ENCODE results near the gene HNRNPH1. TPM values are rescaled to one million over a fixed set of nuclear protein-coding genes. Genes with fewer than 3 reads are reported as not detected.

Gene HNRNPH1
- polyA plus RNA-seq, 1 donor = 607 TPM

DNA sequence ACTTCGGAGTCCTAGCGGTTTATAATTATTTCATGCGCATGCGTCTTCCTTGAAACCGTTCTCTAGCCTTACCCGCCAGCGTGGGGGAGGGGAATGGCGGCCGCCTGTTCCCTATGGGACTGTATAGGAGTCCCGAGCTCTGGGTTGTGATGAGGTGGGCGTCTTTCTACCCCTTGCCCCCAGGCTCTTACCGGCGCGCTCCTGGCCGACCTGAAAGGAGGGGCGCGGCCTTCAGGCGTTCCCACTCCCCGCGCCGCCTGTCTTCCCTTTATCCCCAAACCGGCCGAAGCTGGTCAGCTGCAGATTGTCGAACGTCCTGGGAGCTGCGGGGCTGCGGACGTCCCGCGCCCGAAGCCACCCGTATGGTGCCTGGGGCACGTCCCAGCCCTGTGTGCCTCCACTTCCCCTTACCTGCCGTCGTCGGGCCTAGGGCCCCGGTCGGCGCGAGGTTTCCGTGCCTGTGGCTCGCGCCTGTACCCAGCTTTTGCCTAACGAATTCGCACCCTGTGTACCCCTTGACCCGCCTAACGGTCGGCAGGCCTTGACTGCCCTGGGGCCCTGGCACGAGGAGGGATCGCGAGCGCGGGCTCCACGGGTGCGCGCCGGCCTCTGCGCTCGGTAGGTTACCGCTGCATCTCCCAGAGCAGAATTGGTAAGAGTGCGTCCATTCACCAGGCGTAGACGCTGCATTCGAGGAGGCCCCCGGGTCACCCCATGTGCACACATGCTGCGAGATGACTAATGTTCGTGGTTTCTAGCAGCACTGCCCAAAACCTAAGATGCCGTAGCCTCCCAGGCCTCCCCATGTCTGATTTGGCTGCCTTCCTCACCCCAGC lies 653 bp upstream of the HNRNPH1 start:
- DNase-seq = no peak

DNA sequence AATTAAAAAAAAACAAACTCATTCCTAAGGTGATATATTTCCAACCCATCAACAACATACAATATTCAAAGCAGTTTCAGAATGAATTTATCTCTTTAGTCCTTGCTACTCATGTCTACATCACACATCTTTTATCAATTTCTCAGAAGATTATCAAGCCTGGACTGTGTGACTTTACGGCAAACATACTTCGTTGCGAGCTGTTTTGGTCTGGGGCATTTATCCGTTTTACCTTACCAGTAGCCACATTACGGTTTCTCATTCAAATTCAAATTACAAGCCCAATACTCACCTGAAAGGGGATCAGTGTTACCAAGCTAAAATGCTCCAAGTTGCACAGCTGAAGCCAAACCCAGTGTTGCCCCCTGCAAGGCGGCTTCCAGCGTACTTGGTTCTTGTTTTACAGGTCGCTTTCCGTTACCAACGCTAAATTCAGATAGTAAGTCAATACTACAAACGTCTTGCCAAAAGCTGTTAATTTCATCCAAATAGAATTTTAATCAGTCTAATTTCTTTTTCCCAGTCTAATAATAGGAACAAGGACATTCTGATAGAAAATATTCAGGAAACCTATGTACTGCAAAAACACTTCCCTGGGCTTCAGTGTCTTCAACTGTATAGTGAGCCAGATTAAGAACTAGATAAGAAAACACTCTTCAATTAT lies 1.8 kb downstream of the HNRNPH1 start:
- DNase-seq = no peak

DNA sequence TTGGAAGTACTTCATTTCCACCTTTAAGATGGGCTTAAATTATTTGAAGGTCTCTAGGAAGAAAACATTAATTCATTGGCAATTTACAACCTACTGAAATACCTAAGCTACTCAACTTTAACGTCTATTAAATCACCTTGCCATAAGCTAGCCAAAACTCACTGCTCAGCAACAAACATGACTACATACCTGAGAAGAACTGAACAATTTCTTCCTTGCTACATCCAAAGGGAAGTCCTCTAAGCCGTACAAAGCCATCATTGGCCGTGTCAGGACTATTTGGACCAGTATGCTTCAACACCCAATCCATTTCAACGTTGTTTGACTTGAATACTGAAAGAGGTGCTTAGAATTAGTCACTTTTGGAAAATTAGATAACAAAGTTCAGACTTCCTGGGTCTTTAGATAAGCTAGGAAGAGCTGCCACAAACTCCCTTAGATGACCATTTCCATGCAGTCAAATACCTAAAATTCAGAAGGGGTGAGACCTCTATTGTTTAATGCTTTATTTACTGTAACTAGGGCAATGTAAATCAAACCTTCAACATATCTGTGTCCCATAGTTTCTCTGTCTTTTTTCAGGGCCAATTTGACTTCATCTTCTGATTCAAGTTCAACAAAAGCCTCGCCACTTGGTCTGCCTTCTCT lies 2.6 kb downstream of the HNRNPH1 start:
- DNase-seq = no peak

DNA sequence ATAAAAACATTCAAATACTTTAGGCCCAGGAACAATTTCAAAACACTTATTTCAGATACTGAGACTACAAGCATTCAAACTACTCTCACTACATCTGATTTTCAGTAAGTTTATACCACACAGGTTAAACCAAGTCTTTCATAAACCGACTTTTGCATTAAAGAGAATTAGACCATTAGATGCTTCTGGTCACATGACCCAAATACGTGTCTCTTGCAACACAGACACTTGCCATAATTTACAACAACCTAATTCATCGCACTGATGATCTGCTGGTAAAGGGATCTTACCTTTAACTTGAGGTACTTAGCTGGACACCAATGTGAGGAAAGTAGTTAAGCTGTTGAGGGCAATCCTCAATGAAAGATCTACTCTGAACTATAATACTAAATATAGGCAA lies 3.2 kb downstream of the HNRNPH1 start:
- no peak for DNase-seq

DNA sequence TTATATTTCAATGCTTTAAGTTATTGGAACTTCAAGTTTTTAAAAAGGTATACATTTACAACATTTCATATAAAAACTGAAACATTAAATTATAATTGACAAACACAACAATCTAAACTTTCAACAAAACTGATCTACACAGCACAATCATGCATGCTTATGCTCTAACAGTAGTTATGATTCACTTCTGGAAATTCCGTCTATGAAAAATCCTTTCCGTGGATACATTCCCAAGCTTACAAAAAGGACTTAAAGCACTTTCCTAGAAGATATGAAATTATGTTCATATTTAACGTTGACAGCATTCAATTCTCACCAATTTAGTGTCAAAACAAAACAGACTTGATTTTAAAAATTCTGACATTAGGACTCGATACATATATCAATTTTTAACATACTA lies 3.7 kb downstream of the HNRNPH1 start:
- no peak for DNase-seq

DNA sequence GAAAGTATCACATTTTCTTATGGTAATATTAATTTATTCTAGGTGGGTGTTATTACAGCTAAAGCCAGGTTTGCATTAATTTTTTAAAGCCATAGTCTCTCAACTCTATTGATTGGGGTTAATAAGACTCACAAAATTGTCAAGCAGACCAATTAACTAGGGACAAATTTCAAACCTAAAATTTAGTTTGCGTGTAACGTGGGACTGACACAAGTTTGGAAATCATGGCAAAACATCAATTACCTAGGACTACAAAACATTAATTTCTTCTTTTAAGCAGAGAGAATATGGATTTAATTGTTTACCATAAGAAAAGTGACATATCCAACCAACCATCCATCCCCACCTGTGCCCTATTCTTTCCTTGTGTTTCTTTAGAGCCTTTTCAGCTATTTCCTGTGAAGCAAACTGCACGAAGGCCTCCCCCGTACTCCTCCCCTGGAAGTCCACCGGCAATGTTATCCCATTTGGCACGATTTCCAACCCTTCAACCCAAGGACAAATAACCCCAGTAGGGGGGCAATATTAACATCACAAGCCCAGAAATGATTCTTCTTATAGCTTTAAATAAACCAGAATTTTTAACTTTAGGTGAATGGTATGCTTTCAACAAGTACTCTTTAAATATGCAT lies 4.4 kb downstream of the HNRNPH1 start:
- DNase-seq = no peak

DNA sequence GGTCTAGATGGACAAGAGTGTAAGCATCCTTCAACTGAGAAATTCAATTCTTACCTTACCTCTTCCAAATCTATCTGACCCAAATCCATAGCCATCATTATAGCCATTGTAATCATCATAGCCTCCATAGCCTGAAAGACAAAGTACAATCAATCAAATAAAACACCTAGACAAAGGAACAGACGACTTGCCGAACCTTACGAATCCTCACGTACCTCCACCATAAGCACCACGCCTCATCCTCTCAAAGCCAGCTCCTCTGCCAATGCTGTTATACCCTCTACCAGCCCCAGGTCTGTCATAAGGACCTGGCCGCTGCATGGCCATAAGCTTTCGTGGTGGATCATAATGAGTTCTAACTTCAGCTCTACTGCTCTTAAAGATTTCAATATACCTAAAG lies 5.5 kb downstream of the HNRNPH1 start:
- no peak for DNase-seq

DNA sequence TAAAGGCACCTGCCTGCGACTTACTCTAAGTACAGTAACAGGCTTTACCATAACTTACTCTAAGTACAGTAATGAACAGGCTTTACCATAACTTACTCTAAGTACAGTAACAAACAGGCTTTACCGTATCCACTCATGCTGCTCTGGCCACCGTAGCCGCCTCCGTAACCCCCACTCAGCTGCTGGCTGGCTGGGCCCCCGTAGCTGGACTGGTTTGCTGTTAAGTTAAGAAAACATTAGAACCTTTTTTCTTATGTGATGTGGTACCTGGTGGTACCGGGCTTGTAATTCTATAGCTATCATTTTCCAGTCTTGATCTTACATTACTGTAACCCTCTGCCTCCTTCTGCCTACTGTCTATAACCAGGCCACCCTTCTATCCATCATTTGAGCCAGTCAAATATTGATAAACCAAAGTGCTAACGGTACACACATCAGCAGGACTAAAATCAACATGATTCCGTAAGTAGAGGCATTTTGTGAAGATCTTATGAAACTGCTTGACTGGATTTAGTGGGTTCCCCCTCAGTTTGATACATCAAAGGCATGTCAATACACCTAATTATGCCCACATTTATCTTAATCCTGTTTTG lies 7.4 kb downstream of the HNRNPH1 start:
- DNase-seq = no peak

DNA sequence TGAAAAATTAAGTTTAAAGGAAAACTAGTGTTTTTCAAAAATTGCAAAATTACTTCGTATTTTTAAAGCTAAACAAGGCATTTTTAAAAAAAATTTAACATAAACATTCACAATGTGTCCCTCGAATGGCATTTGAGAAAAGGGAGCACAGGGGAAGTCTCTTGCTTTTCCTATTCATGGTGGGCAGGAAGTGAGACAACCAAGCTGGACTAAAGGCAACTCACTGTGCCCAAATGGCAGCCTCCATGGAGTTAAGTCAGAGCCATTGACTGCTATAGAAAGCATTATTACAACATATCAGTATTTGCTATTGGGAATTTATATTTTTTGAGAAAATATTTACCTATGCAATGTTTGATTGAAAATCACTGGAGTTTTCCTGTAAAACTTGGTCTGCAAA lies 8.3 kb downstream of the HNRNPH1 start:
- DNase-seq = no peak

DNA sequence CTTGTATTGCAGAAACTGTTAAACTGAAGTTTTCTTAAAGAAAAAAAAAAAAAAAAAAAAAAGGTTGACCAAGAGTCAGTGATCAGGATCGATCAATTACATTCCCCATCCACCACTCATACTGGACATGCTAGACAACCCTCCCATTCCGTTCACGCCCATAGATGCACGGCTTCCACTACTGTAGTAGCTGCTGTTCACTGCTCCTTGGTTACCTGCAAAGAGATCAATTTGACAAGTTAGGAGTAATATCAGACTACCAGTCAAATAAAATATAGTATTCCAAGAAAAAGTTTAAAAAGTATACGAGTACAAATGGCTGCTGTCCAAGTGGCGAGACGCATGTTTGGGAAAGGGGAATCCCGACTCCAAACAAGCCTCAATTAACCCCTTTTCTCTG lies 8.7 kb downstream of the HNRNPH1 start:
- no peak for DNase-seq

DNA sequence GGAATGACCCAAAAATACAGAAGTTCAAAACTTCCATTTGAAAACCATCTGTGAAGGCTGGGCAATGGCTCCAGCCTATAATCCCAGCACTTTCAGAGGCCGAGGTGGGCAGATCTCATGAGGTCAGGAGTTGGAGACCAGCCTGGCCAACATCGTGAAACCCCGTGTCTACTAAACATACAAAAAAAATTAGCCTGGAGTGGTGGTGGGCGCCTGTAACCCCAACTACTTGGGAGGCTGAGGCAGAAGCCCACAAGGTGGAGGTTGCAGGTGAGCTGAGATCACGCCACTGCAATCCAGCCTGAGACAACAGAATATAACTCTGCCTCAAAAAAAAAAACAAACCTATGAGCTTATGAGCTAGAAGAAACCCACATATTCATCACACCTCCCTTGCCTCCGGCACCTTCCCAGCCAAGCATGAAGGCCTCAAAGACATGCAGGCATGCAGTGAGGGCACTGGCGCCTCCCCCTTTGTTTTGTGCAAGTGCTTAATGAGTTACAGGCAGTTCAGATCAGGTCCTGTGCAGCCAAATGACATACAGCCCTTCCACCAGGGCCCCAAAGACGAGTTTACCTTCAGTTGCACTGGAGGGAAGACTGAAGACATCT lies 9.9 kb downstream of the HNRNPH1 start:
- no peak for DNase-seq

DNA sequence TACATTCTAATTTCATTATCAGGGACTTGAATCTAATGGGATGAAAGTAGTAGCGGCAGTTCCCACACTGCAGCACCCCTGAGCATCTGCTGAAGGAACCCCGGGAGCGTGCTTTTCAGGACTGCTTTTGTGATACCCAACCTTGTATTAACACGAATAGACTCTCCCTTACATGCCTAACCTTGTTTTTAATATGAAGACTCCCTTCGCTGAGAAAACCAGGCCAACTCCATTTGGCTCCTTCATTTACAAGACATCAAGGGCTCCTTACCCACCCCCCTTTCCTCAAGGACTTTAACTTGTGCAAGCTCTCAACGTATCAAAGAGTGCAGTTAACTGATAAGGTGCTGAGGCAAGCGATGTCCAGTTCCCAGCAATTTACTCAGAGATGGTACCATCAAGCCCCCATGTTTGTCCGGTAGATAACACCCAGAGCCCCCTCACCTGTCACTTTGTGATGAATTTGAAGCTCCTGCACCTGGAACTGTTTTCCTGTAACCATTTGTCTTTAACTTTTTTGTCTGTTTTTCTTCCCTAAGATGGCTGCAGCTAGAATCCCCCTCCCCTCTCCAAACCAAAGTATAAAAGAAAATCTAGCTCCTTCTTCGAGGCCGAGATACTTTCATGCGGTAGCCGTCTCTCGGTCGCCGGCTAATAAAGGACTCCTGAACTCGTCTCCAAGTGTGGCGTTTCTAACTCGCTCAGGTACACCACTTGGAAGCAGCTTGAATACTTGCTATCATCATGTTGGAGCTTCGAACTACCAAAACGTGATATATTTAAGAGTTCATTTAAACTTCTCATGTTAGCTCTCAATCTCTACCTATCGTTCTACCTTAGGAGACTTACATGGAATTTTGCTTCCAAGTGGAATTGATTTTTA lies 10.7 kb downstream of the HNRNPH1 start:
- no peak for DNase-seq

DNA sequence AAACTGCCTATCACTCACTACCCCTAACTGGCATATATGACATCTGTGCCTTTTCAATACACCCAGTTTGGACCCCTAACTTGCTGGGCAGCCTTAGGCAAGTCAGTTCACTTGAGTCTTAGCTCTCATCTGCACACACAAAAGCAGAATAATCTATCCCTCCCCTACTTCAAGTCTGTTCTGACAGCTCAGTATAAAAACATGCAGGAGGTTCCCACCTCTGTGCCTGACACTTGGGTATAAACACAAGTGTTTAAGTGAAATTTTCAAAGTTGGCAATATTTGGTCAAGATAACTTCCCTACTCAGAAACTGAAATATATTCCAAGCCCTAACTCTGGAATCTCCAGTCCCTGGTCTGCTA lies 12.6 kb downstream of the HNRNPH1 start:
- DNase-seq = no peak

DNA sequence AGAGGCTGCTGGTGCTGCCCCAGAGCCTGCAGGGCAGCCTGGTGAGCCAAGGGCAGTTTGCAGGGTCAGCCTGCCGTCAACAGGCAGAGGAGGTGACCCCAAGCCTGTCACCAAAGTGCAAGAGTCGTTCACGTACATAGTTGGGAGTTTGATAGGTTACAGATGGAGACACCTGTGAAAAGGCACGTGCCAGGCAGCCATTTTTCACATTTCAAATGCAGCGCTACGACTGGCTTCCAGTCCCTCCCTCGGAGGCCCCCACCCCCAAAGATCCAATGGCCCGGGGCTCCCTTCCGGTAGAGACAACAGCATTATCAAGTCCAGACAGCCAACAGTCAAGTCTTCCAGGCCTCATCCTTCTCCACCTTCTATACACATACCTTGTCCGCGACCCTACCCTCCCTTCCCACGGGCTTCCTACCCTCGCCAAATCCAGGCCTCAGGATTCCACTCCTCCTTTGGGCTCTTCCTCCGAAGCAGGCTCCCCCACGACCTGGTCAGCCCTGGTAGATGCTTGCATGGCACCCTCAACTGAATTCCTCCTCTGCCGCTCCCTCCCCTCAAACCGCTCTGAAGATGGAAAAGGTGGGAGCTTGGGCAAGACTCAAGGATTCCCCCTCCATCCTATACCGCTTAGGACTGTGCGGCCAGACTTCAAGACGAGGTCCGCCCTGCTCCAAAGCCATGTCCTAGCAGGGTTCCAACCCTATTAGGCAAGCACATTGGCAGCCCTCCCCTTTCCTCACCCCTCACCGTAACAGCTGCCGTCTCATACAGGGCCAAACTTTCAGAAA lies 13.2 kb downstream of the HNRNPH1 start:
- no peak for DNase-seq

DNA sequence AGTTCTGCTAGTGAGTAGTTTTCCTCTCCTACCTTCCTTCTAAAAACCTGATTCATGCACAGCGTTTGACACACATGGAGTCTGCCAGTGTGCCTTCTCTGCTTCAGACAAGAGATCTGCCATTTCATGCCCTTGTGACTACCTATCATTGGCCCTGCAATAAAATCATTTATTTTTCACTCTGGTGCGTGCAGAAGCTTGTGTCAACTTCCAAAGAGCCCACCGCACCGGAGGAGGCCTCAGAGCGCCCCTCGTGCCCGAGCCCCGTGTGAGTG lies 13.7 kb downstream of the HNRNPH1 start:
- no peak for DNase-seq

DNA sequence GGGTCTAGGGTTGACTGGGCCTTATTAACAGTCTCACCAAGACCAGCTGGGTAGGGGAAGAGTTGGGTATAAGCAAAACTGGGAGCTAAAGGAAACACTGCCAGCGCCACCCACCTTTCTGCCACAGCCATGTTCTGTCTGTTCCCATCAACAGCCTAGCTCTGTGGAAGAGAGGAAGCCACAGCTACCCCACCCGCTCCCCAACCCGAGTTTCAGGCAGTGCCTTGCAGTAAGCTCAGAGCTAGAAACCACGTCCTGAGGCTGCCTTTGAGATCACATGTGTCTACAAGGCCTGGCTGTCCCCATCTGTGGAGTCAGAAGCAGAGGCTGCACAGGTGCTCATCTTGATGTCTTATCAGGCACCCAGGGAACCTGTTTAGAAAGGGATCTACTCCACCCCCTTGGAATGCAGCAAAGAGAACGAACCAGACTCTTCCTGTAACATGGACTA lies 15.3 kb downstream of the HNRNPH1 start:
- DNase-seq = no peak

DNA sequence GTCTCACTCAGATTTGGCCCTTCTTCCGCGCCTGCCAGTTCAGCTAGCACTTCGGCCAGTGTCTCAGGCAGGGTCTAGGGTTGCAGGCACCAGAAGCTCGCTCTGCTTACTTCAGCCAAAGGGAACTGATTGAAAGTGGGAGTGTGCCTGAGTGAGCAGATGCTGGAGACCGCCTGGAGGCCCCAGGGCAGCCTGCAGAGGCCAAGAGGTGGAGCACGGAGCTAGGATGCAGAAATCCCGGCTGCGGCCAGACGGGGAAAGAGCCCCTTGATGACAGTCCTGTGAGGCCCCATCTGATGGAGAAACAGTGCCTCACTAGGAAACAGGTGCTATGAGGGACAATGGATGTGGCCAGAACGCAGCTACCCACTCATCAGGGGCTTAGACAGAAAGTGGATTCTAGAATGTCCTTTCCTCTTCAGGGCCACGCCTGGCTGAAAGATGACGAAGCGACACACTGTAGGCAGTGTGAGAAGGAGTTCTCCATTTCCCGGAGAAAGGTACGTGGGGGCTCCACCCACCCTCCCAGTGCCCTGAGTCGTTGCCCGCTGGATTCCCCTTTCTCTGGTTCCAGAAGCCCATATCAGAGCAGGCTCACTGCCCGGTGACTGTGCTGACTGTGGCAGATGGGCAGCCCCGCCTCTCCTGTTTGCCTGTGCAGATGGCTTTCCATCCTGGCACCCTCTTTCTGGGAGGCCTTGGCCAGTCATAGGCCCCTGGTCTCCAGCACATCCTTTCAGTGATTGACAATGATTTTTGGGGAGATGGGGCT lies 16.1 kb downstream of the HNRNPH1 start:
- DNase-seq = no peak

DNA sequence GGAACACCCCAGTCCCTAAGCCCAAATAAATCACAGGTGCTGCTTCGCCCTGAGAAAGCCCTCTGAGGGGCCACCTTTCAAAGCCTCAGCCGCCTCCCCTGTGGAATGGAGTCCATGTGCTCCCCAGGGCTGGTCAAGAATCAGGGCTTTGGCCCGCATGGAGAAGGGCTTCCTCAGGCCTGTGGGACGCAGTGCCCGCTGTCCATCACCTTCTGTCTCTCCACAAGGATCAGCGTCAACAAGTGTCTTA lies 16.6 kb downstream of the HNRNPH1 start:
- DNase-seq = no peak

DNA sequence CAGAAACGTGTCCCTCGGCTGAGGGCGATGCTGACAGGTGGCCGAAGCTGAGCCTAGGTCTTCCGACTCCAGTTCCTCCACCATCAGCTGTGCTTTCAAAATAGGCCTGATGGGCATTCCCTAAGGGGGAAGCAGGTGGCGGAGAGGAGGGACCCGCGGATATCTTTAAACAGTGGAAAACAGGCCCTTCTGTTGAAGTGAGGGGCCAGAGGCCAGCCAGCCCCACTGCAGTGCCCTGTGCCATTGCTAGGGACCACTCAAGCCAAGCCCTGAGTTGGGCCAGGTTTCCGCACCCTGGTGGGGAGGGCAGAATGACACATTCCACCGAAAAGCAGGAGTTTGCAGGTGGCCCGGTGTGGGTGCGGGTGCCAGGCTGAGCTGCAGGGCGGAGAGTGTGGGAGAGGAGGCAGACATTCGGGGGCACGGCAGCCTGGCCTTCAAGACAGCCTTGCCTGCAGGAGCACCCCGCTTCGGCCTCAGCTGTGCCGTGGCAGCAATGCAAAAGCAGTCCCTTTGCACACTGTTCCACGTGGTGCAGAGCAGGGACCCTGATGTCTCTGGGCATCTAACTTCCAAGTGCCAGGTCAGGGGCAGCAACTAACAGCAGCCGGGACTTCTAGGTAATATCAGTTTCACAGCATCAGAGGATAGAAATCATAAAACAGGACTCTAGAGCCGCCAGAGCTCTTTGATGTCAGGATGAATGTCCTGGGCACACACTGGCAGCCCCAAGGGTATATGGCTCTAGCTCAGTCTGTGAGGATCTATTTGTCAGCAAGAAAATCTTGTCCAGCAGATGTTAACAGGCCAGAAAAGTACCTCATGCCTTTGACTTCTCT lies 17.2 kb downstream of the HNRNPH1 start:
- no peak for DNase-seq

Data from hindlimb muscle (tissue), 1 donor.